H9 (cell line): ENCODE measurements around the gene CEP89. TPM values are rescaled to one million over a fixed set of nuclear protein-coding genes. Genes with fewer than 3 reads are reported as not detected.

Experiments
- DNase-seq: peaks from one replicate; pipeline ENCODE4 v3.0.0-alpha.2; 2017
- H2AFZ ChIP-seq: one replicate; pipeline ENCODE4 v1.6.1; 2013; ENCODE audit warnings: mild to moderate bottlenecking, low read length, control low read depth, moderate library complexity
- H2AK5ac ChIP-seq: 2 replicates; pipeline ENCODE4 v1.6.1; 2013; ENCODE audit warnings: low read length, control low read depth, mixed read lengths; ENCODE audit not compliant: insufficient read length
- H2BK120ac ChIP-seq: one replicate; pipeline ENCODE4 v1.6.1; 2013; ENCODE audit warnings: low read depth, mild to moderate bottlenecking, low read length, control low read depth, inconsistent platforms; ENCODE audit not compliant: poor library complexity, severe bottlenecking
- H2BK12ac ChIP-seq: 2 replicates; pipeline ENCODE4 v1.6.1; 2013; ENCODE audit warnings: low read length, control low read depth, mixed read lengths, low read depth; ENCODE audit not compliant: insufficient read length
- H2BK15ac ChIP-seq: 2 replicates; pipeline ENCODE4 v1.6.1; 2013; ENCODE audit warnings: low read depth, low read length, control low read depth
- H2BK20ac ChIP-seq: one replicate; pipeline ENCODE4 v1.6.1; 2013; ENCODE audit warnings: low read depth, mild to moderate bottlenecking, low read length, control low read depth, inconsistent platforms; ENCODE audit not compliant: poor library complexity, severe bottlenecking
- H2BK5ac ChIP-seq: 2 replicates; pipeline ENCODE4 v1.6.1; 2013; ENCODE audit warnings: low read length, control low read depth, mixed read lengths; ENCODE audit not compliant: insufficient read length
- H3K14ac ChIP-seq: 2 replicates; pipeline ENCODE4 v1.6.1; 2013; ENCODE audit warnings: low read length, control low read depth; ENCODE audit not compliant: insufficient read depth
- H3K18ac ChIP-seq: 2 replicates; pipeline ENCODE4 v1.6.1; 2013; ENCODE audit warnings: low read depth, mild to moderate bottlenecking, mixed read lengths, low read length, control low read depth; ENCODE audit not compliant: insufficient read length
- H3K23ac ChIP-seq: 2 replicates; pipeline ENCODE4 v1.6.1; 2013; ENCODE audit warnings: low read length, control low read depth, mixed read lengths, low read depth; ENCODE audit not compliant: insufficient read length
- H3K23me2 ChIP-seq: 2 replicates; pipeline ENCODE4 v1.6.1; 2013; ENCODE audit warnings: low read depth, mild to moderate bottlenecking, mixed read lengths, low read length, control low read depth; ENCODE audit not compliant: insufficient read length, poor library complexity, severe bottlenecking
- H3K27ac ChIP-seq: 2 replicates; pipeline ENCODE4 v1.5.1; 2013; ENCODE audit warnings: low read length, control low read depth, mixed read lengths, low read depth; ENCODE audit not compliant: insufficient read length
- H3K27me3 ChIP-seq: 2 replicates; pipeline ENCODE4 v1.6.1; 2013; ENCODE audit warnings: low read length, control low read depth, inconsistent platforms; ENCODE audit not compliant: insufficient read depth
- H3K4ac ChIP-seq: 2 replicates; pipeline ENCODE4 v1.6.1; 2013; ENCODE audit warnings: low read depth, mild to moderate bottlenecking, control low read depth, inconsistent platforms, low read length, moderate library complexity
- H3K4me1 ChIP-seq: 2 replicates; pipeline ENCODE4 v1.6.1; 2013; ENCODE audit warnings: low read length, control low read depth, inconsistent platforms; ENCODE audit not compliant: insufficient read depth
- H3K4me2 ChIP-seq: 2 replicates; pipeline ENCODE4 v1.6.1; 2013; ENCODE audit warnings: low read length, control low read depth, mixed read lengths; ENCODE audit not compliant: insufficient read length, insufficient read depth
- H3K56ac ChIP-seq: 2 replicates; pipeline ENCODE4 v1.6.1; 2013; ENCODE audit warnings: low read depth, mild to moderate bottlenecking, mixed read lengths, low read length, control low read depth; ENCODE audit not compliant: insufficient read length
- H3K79me1 ChIP-seq: 2 replicates; pipeline ENCODE4 v1.6.1; 2013; ENCODE audit warnings: low read depth, mild to moderate bottlenecking, moderate library complexity, low read length, control low read depth, inconsistent platforms; ENCODE audit not compliant: insufficient read depth, poor library complexity, severe bottlenecking
- H3K79me2 ChIP-seq: 2 replicates; pipeline ENCODE4 v1.6.1; 2013; ENCODE audit warnings: low read length, control low read depth, inconsistent platforms; ENCODE audit not compliant: insufficient read depth
- H3K9ac ChIP-seq: 2 replicates; pipeline ENCODE4 v1.6.1; 2013; ENCODE audit warnings: low read length, control low read depth, mixed read lengths; ENCODE audit not compliant: insufficient read length; ENCODE audit errors: extremely low read depth
- H3K9me3 ChIP-seq: one replicate; pipeline ENCODE4 v1.6.1; 2013; ENCODE audit warnings: low read depth, low read length, inconsistent platforms; ENCODE audit not compliant: control insufficient read depth
- H3T11ph ChIP-seq: one replicate; pipeline ENCODE4 v1.6.1; 2013; ENCODE audit warnings: mild to moderate bottlenecking, low read length, control low read depth, inconsistent platforms
- H4K20me1 ChIP-seq: one replicate; pipeline ENCODE4 v1.6.1; 2013; ENCODE audit not compliant: control insufficient read depth, insufficient read length, insufficient read depth
- H4K5ac ChIP-seq: 2 replicates; pipeline ENCODE4 v1.6.1; 2013; ENCODE audit warnings: low read depth, mild to moderate bottlenecking, mixed read lengths, low read length, control low read depth; ENCODE audit not compliant: insufficient read length
- H4K8ac ChIP-seq: replicated peaks from 2 replicates; pipeline ENCODE4 v1.6.1; 2013; ENCODE audit warnings: low read length, control low read depth, mixed read lengths, low read depth; ENCODE audit not compliant: insufficient read length
- H4K91ac ChIP-seq: 2 replicates; pipeline ENCODE4 v1.6.1; 2013; ENCODE audit warnings: low read depth, mild to moderate bottlenecking, moderate library complexity, mixed read lengths, low read length, control low read depth; ENCODE audit not compliant: insufficient read length
- H3K27ac Mint-ChIP-seq, 3 experiments: 2 replicates in 2 of 3; 3 replicates in 1 of 3; pipeline ENCODE4 v1.8.0; 2020 to 2021; ENCODE audit warnings: mixed read lengths in 3 of 3, mild to moderate bottlenecking in 1 of 3, moderate library complexity in 1 of 3
- H3K27me3 Mint-ChIP-seq: 2 replicates; pipeline ENCODE4 v1.8.0; 2021; ENCODE audit warnings: low read depth, mild to moderate bottlenecking, moderate library complexity, mixed read lengths
- H3K36me3 Mint-ChIP-seq, 3 experiments: 2 replicates in 2 of 3; 3 replicates in 1 of 3; pipeline ENCODE4 v1.8.0; 2020 to 2021; ENCODE audit warnings: low read depth in 3 of 3, mixed read lengths in 3 of 3; ENCODE audit not compliant: insufficient read depth in 1 of 3
- H3K4me1 Mint-ChIP-seq, 2 experiments: 2 replicates each; pipeline ENCODE4 v1.8.0; 2020; ENCODE audit warnings: mixed read lengths in 2 of 2
- H3K4me3 Mint-ChIP-seq, 2 experiments: 2 replicates in 1 of 2; 3 replicates in 1 of 2; pipeline ENCODE4 v1.8.0; 2020 to 2021; ENCODE audit warnings: mild to moderate bottlenecking in 2 of 2, mixed read lengths in 2 of 2, moderate library complexity in 1 of 2
- H3K9me3 Mint-ChIP-seq, 2 experiments: 2 replicates in 1 of 2; 3 replicates in 1 of 2; pipeline ENCODE4 v1.8.0; 2020; ENCODE audit warnings: mild to moderate bottlenecking in 2 of 2, mixed read lengths in 2 of 2, moderate library complexity in 1 of 2
- CTCF ChIP-seq: fragments of 200-600 bp; sonication (generic); conservative IDR thresholded peaks from 3 replicates; pipeline ENCODE4 v1.8.0; 2021; ENCODE audit warnings: antibody characterized with exemption, mild to moderate bottlenecking
- WGBS: extraction: QIAGEN DNeasy Blood & Tissue Kit; methylation state at CpG from one replicate; pipeline ENCODE4 v1.1.7; 2013; ENCODE audit warnings: missing lambda C conversion rate, low lambda C conversion rate, mixed read lengths; ENCODE audit not compliant: insufficient read length; ENCODE audit errors: extremely low coverage; 5-methylcytosine and 5-hydroxymethylcytosine counted together
- total RNA-seq: library from RNA; stranded (reverse); gene quantifications from 2 replicates; pipeline ENCODE4 v1.2.1, GENCODE V29; 2021

CEP89 gene
- total RNA-seq, 1 experiment from 2014 or later, result 22.1 TPM

- Histone ChIP-seq H4K5ac (no peak overlapping the region), H3K56ac (no peak overlapping the region), H4K20me1 (no peaks in the 10 kb centered on the region), H2AFZ (no peak overlapping the region), H2AK5ac (no peak overlapping the region), H4K91ac (no peak overlapping the region), H3K9me3 (no peaks in the 10 kb centered on the region), H2BK20ac (no peak overlapping the region), H2BK120ac (no peak overlapping the region), H3K14ac (no peak overlapping the region), H3K4ac (no peak overlapping the region), H3K23ac (no peak overlapping the region), H4K8ac (no peak overlapping the region), H3K79me1 (no peaks in the 10 kb centered on the region), H3T11ph (no peak overlapping the region), H3K4me1 (no peaks in the 10 kb centered on the region), H2BK5ac (no peak overlapping the region), H3K4me2 (no peak overlapping the region), H3K27me3 (no peaks in the 10 kb centered on the region), H3K79me2 (no peaks in the 10 kb centered on the region), H3K9ac (no peak overlapping the region), H2BK12ac (no peak overlapping the region), H3K23me2 (no peaks in the 10 kb centered on the region), H3K18ac (no peak overlapping the region), H3K27ac (no peak overlapping the region), H2BK15ac (no peak overlapping the region)
- Mint-ChIP-seq H3K27ac (no peak overlapping the region), H3K27me3 (no peaks in the 10 kb centered on the region), H3K9me3 (no peaks in the 10 kb centered on the region; a peak in 1 of 5 replicates), H3K4me3 (no peak overlapping the region), H3K4me1 (0 out of 4 replicates have a peak, but pooled peaks cover 0 to 2% of the 10 kb centered on the region in 2 experiments), H3K36me3 (no peaks in the 10 kb centered on the region)
- no CpG with 5 or more reads among the region's 35 CpGs for WGBS
- DNase-seq, result no peak
- TF ChIP-seq CTCF, result no peak
Observed at GRCh38 chr19:32864318-32865007, 107.3 kb downstream of the CEP89 start.
